H1 (cell line): ENCODE data around the gene STXBP2.

Experiments used
- BCL11A ChIP-seq, 2 experiments: IDR thresholded peaks; one replicate each; pipeline ENCODE4 v1.6.1; 2011; ENCODE audit warnings: low read depth in 2 of 2, low read length in 2 of 2, mild to moderate bottlenecking in 2 of 2
- CBX5 ChIP-seq: fragments of 300-800, 300-1000 bp; sonication (generic); IDR thresholded peaks from 2 replicates; pipeline ENCODE4 v1.7.1; 2016; ENCODE audit warnings: antibody characterized with exemption, low read length, low read depth
- EZH2 ChIP-seq: fragments of 200-600 bp; sonication (generic); IDR thresholded peaks from 2 replicates; pipeline ENCODE4 v1.7.1; 2012; ENCODE audit warnings: low read depth, mild to moderate bottlenecking, moderate library complexity, low read length, inconsistent platforms; ENCODE audit not compliant: severe bottlenecking
- HDAC6 ChIP-seq: IDR thresholded peaks from one replicate; pipeline ENCODE4 v1.7.1; 2012; ENCODE audit warnings: low read depth, mild to moderate bottlenecking, inconsistent platforms, low read length, moderate library complexity
- POLR2A ChIP-seq, 2 experiments: IDR thresholded peaks; 1 replicate in 1 of 2; 2 replicates in 1 of 2; pipeline ENCODE4 v1.6.1; 2011; ENCODE audit warnings: low read depth in 2 of 2, low read length in 2 of 2, mild to moderate bottlenecking in 2 of 2; ENCODE audit errors: control extremely low read depth in 1 of 2
- POLR2AphosphoS5 ChIP-seq: IDR thresholded peaks from 2 replicates; pipeline ENCODE4 v1.6.1; 2011; ENCODE audit warnings: low read depth, low read length
- RFX5 ChIP-seq: IDR thresholded peaks from 2 replicates; pipeline ENCODE4 v1.6.1; 2011; ENCODE audit warnings: low read depth, low read length, improper control_type of control experiment, borderline replicate concordance
- SRF ChIP-seq: IDR thresholded peaks from 2 replicates; pipeline ENCODE4 v1.6.1; 2011; ENCODE audit warnings: mild to moderate bottlenecking, low read depth, low read length, moderate library complexity
- TAF1 ChIP-seq: IDR thresholded peaks from 2 replicates; pipeline ENCODE4 v1.6.1; 2011; ENCODE audit warnings: mild to moderate bottlenecking, low read depth, low read length
- TBP ChIP-seq: IDR thresholded peaks from 2 replicates; pipeline ENCODE4 v1.6.1; 2011; ENCODE audit warnings: low read depth, low read length, improper control_type of control experiment
- YY1 ChIP-seq: IDR thresholded peaks from 2 replicates; pipeline ENCODE4 v1.6.1; 2011; ENCODE audit warnings: low read depth, mild to moderate bottlenecking, low read length
- TF ChIP-seq, protein P1 (sequence below), 3 experiments: IDR thresholded peaks; 1 replicate in 2 of 3; 2 replicates in 1 of 3; pipeline versions ENCODE4 v1.5.1 to v1.6.1; 2011; ENCODE audit warnings: low read length in 3 of 3, mild to moderate bottlenecking in 3 of 3, inconsistent platforms in 2 of 3, low read depth in 1 of 3, moderate library complexity in 1 of 3; ENCODE audit not compliant: insufficient read depth in 1 of 3; ENCODE audit errors: control extremely low read depth in 1 of 3
- TF ChIP-seq, protein P2 (sequence below): IDR thresholded peaks from 2 replicates; pipeline ENCODE4 v1.6.1; 2012; ENCODE audit warnings: inconsistent platforms

DNA sequence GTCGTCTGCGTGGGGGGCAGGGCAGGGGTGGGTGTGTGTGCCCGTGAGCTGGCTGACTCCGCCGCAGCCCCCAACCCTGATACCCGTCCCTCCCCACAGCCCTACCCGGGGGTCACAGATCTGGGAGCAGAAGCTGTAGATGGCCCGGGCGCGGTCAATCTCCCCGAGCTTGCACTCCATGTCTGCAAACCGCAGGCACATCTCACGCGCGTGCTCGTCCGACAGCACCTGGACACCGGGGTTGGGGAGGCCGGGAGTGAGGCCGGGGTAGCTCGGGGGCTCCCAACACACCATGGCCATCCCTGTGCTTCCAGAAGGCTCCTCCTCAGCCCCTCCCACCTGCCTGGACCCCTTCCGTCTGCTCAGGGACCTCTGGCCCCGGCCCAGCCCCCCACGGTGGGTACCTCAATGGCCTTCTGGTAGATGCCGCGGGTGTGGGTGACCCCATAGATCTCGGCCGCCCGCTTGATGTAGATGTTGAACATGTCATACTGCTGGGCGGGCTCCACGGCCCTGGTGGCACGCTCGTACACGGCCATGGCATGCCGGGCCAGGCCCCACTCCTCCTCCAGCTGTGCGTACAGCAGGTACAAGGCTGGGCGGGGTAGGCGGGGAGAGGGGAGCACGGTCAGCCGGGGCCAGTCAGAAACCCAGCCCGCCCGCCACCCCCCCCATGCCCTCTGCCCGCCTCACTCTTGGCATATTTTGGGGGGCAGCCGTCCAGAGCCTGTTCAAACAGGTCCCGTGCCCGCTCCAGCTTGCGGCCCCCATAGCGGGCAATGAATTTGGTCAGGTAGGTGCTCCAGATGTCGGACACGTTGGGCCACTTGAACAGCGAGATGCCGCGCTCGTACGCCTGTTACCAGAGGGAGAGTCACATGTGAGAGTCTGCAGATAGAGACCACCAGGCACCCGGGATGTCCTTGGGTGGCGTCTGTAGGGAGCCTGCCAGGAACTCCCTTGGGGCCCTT lies 16.2 kb upstream of the STXBP2 start:
- TF ChIP-seq, protein P1, sequence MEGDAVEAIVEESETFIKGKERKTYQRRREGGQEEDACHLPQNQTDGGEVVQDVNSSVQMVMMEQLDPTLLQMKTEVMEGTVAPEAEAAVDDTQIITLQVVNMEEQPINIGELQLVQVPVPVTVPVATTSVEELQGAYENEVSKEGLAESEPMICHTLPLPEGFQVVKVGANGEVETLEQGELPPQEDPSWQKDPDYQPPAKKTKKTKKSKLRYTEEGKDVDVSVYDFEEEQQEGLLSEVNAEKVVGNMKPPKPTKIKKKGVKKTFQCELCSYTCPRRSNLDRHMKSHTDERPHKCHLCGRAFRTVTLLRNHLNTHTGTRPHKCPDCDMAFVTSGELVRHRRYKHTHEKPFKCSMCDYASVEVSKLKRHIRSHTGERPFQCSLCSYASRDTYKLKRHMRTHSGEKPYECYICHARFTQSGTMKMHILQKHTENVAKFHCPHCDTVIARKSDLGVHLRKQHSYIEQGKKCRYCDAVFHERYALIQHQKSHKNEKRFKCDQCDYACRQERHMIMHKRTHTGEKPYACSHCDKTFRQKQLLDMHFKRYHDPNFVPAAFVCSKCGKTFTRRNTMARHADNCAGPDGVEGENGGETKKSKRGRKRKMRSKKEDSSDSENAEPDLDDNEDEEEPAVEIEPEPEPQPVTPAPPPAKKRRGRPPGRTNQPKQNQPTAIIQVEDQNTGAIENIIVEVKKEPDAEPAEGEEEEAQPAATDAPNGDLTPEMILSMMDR (IDR thresholded peaks at IDR 0.05; ENCODE audit: control extremely low read depth in 1 of 3, insufficient read depth in 1 of 3, low read depth in 1 of 3, low read length in 3 of 3) = no peak
- TF ChIP-seq POLR2AphosphoS5 (no peak), SRF (no peak), EZH2 (no peak), TAF1 (no peak), CBX5 (no peak), POLR2A (IDR thresholded peaks at IDR 0.05; ENCODE audit: control extremely low read depth in 1 of 2, low read depth in 2 of 2, low read length in 2 of 2) (no peak), RFX5 (no peak), TBP (no peak), BCL11A (IDR thresholded peaks at IDR 0.05; ENCODE audit: low read depth in 2 of 2, low read length in 2 of 2) (no peak), YY1 (no peak), HDAC6 (no peak)
- TF ChIP-seq, protein P2, sequence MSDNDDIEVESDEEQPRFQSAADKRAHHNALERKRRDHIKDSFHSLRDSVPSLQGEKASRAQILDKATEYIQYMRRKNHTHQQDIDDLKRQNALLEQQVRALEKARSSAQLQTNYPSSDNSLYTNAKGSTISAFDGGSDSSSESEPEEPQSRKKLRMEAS = no peak
